Measurements from ENCODE around the gene OCIAD1. TPM values are rescaled to one million over a fixed set of nuclear protein-coding genes. Genes with fewer than 3 reads are reported as not detected.
A peak's percentile ranks its signal among the peaks of the same experiment; 100 is the strongest.

The OCIAD1 gene
- total and polyA plus RNA-seq, 12 donors = 97.7 to 403 (median 171) TPM

DNA sequence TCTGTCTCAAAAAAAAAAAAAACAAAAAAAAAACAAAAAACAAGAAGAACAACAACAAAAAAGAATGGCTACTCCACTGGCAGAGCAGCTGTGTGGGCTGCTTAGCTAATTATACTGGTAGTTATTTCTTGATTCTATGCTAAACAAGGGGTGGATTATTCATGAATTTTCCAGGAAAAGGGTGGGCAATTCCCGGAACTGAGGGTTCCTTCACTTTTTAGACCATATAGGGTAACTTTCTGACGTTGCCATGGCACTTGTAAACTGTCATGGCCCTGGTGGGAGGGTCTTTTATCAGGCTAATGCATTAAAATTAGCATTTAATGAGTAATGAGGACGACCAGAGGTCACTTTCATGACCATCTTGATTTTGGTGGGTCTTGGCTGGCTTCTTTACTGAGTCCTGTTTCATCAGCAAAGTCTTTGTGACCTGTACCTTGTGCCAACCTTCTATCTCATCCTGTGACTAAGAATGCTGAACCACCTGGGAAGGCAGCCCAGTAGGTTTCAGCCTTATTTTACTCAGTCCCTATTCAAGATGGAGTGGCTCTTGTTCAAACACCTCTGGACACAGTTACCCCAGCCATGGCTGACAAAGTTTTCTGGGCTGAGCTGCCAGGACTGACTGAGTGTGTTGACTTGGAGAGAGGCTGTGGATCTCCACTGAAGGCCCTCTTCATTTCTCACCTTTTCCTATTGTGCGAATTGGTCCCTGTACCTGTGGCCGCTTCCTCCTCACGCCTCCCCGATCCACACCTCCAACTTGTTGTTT is 77.0 kb downstream of the OCIAD1 start:
- 89 to 97% (median 93%) methylated on average over 7 of the region's 7 CpGs for WGBS, 4 donors
- no peaks in the 10 kb centered on the region for H3K27me3 ChIP-seq
- H3K9me3 ChIP-seq (replicated peaks in 1 of 3) = no peaks in the 10 kb centered on the region
- TF ChIP-seq, protein P1, sequence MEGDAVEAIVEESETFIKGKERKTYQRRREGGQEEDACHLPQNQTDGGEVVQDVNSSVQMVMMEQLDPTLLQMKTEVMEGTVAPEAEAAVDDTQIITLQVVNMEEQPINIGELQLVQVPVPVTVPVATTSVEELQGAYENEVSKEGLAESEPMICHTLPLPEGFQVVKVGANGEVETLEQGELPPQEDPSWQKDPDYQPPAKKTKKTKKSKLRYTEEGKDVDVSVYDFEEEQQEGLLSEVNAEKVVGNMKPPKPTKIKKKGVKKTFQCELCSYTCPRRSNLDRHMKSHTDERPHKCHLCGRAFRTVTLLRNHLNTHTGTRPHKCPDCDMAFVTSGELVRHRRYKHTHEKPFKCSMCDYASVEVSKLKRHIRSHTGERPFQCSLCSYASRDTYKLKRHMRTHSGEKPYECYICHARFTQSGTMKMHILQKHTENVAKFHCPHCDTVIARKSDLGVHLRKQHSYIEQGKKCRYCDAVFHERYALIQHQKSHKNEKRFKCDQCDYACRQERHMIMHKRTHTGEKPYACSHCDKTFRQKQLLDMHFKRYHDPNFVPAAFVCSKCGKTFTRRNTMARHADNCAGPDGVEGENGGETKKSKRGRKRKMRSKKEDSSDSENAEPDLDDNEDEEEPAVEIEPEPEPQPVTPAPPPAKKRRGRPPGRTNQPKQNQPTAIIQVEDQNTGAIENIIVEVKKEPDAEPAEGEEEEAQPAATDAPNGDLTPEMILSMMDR (IDR thresholded peaks at IDR 0.05) = no peak
- TF ChIP-seq POLR2A (IDR thresholded peaks at IDR 0.05) = no peak
- no peak overlapping the region for H3K27ac ChIP-seq
- H3K4me1 ChIP-seq (replicated peaks in 1 of 2) = peaks cover 3 to 18% of the 10 kb centered on the region in 2 donors
- H3K36me3 ChIP-seq (replicated peaks in 1 of 2) = no peaks in the 10 kb centered on the region
- intact Hi-C loops (cut with DNase I) = loop anchor here in 1 of 2 donors (10.0 kb wide), 2 partner anchors 47 to 73 kb away; partner anchors contain the start of gene OCIAD1
- DNase-seq = no peak
- no peak overlapping the region for H3K4me3 ChIP-seq

DNA sequence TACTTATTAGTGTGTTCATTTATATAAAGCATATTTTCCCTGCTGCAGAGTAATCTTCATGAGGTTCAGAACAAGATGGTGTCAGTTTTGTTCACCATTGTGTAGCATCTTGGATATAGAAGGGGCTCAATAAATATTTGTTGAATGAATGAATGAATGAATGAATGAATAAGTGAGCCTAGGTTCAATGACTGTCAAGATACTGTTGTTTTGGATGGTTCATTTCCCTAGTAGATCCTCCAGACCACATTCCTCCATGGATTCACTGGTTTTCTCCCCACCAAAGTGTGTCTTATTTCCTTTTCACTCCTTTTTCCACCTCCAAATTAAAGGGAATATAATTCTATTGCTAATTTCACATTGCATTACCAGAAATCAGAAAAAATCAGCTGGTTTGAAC is 77.8 kb downstream of the OCIAD1 start:
- H3K36me3 ChIP-seq (replicated peaks in 1 of 2) = no peaks in the 10 kb centered on the region
- peaks cover 3 to 18% of the 10 kb centered on the region in 2 donors for H3K4me1 ChIP-seq (replicated peaks in 1 of 2)
- intact Hi-C loops (cut with DNase I) = loop anchor here in 1 of 2 donors (10.0 kb wide), 2 partner anchors 46 to 74 kb away; partner anchors contain the start of gene OCIAD1
- no peak overlapping the region for H3K4me3 ChIP-seq
- H3K27ac ChIP-seq = no peak overlapping the region
- DNase-seq = no peak
- no peak for TF ChIP-seq POLR2A (IDR thresholded peaks at IDR 0.05)
- TF ChIP-seq, protein P1 (IDR thresholded peaks at IDR 0.05) = no peak
- H3K27me3 ChIP-seq = no peaks in the 10 kb centered on the region
- no peaks in the 10 kb centered on the region for H3K9me3 ChIP-seq (replicated peaks in 1 of 3)

DNA sequence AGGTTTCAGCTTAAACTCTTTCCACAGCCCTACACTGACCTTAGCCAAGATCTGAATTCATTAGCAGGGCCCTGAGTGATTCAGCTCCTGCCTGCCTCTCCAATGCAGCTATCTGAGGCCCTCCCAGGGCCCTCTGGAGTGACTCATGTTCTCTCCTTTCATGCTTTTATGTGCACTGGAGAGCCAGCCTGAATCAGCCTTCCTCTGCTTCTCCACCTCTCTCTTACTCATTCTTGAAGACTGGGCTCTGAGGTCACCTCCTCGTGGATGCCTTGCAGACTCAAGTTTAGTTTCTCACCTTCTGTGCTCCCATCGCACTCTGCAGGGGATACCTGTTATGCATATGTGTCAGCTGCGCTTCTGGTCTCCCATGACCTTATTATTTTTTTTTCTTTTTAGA is 78.8 kb downstream of the OCIAD1 start:
- H3K4me3 ChIP-seq = no peak overlapping the region
- TF ChIP-seq, protein P1 (IDR thresholded peaks at IDR 0.05) = no peak
- peak in 1 of 2 donors; percentile 71 for TF ChIP-seq POLR2A (IDR thresholded peaks at IDR 0.05)
- DNase-seq = peak; percentile 80 to 94 (median 93)
- intact Hi-C loops (cut with DNase I) = loop anchor here in 1 of 2 donors (10.0 kb wide), 2 partner anchors 45 to 75 kb away; partner anchors contain the start of gene OCIAD1
- peak overlapping the region in 2 of 5 donors; percentile 57 to 68 for H3K27ac ChIP-seq
- H3K36me3 ChIP-seq (replicated peaks in 1 of 2) = no peaks in the 10 kb centered on the region
- H3K27me3 ChIP-seq = no peaks in the 10 kb centered on the region
- no peaks in the 10 kb centered on the region for H3K9me3 ChIP-seq (replicated peaks in 1 of 3)
- WGBS, 4 donors = 48 to 60% (median 54%) methylated on average over 3 of the region's 3 CpGs
- H3K4me1 ChIP-seq (replicated peaks in 1 of 2) = peaks cover 3 to 18% of the 10 kb centered on the region in 2 donors

DNA sequence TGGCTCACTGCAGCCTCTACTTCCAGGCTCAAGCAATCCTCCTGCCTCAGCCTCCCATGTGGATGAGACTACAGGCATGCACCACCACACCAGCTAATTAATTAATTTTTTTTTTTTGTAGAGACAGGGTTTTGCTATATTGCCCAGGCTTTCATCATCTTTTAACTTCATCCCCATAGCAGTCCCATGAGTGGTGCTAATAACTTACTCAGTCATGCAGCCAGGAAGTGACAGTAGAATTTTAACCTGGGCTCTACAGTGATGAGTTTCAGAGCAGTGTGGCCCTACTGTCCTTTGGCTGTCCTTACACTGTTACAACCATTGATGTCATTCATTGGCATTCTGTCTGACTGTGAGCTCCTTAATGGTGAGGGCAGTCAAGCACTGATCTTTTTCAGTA is 79.6 kb downstream of the OCIAD1 start:
- Histone ChIP-seq H3K36me3 (replicated peaks in 1 of 2) (no peaks in the 10 kb centered on the region), H3K4me1 (replicated peaks in 1 of 2) (peaks cover 3 to 11% of the 10 kb centered on the region in 2 donors), H3K27ac (no peak overlapping the region), H3K27me3 (no peaks in the 10 kb centered on the region), H3K4me3 (no peak overlapping the region), H3K9me3 (replicated peaks in 1 of 3) (no peaks in the 10 kb centered on the region)
- DNase-seq = no peak
- intact Hi-C loops (cut with DNase I) = no loop called here
- no peak for TF ChIP-seq POLR2A (IDR thresholded peaks at IDR 0.05)
- TF ChIP-seq, protein P1 (IDR thresholded peaks at IDR 0.05) = no peak

Other genes starting within 250 kb of the OCIAD1 start
- 10 to 100 TPM; 26.0 to 64.4 (median 46.4) TPM for gene FRYL, start 50.8 kb upstream of the OCIAD1 start, total RNA-seq
- 10 to 100 TPM; 16.5 to 22.4 (median 20.1) TPM for gene FRYL, start 50.8 kb upstream of the OCIAD1 start, polyA plus RNA-seq
- gene OCIAD2, start 75.7 kb downstream of the OCIAD1 start, total RNA-seq = 10 to 100 TPM; 11.1 to 42.5 (median 26.1) TPM
- gene OCIAD2, start 75.7 kb downstream of the OCIAD1 start, polyA plus RNA-seq = 10 to 100 TPM; 18.1 to 44.1 (median 30.1) TPM
- not detected for gene CWH43, start 155.2 kb downstream of the OCIAD1 start, total RNA-seq
- not detected for gene CWH43, start 155.2 kb downstream of the OCIAD1 start, polyA plus RNA-seq

Data from adrenal gland (tissue), 12 donors.